Neural cell (in vitro differentiated cells): ENCODE measurements around the gene PTK7. TPM values are rescaled to one million over a fixed set of nuclear protein-coding genes. Genes with fewer than 3 reads are reported as not detected.

Experiments used
- H2AFZ ChIP-seq: fragments of 200-600, 300-800 bp; sonication (generic), shearing (Covaris generic); 2 replicates; pipeline ENCODE4 v1.6.0; 2014; ENCODE audit warnings: low read depth, mild to moderate bottlenecking, antibody characterized with exemption, low read length, moderate library complexity
- H3F3A ChIP-seq: fragments of 200-600 bp; shearing (Covaris generic); 2 replicates; pipeline ENCODE4 v1.6.1; 2016; ENCODE audit warnings: mild to moderate bottlenecking, moderate library complexity, mixed read lengths, antibody characterized with exemption, low read length; ENCODE audit not compliant: insufficient read depth, poor library complexity, severe bottlenecking
- H3K27ac ChIP-seq: fragments of 200-600, 300-800 bp; sonication (generic), shearing (Covaris generic); 2 replicates; pipeline ENCODE4 v1.5.1; 2014; ENCODE audit warnings: mild to moderate bottlenecking, low read length, moderate library complexity
- H3K27me3 ChIP-seq: fragments of 300-800, 200-600 bp; sonication (generic), shearing (Covaris generic); 2 replicates; pipeline ENCODE4 v1.6.0; 2014; ENCODE audit warnings: mild to moderate bottlenecking, low read depth, low read length, moderate library complexity; ENCODE audit not compliant: insufficient read depth
- H3K36me3 ChIP-seq: fragments of 300-800, 200-600 bp; sonication (generic), shearing (Covaris generic); 2 replicates; pipeline ENCODE4 v1.5.1; 2014; ENCODE audit warnings: mild to moderate bottlenecking, antibody characterized with exemption, low read length, moderate library complexity; ENCODE audit not compliant: insufficient read depth
- H3K4me2 ChIP-seq: fragments of 300-800, 200-600 bp; sonication (generic), shearing (Covaris generic); 2 replicates; pipeline ENCODE4 v1.6.0; 2014; ENCODE audit warnings: mild to moderate bottlenecking, low read length
- H3K4me3 ChIP-seq: fragments of 300-800, 200-600 bp; sonication (generic), shearing (Covaris generic); 2 replicates; pipeline ENCODE4 v1.5.1; 2014; ENCODE audit warnings: mild to moderate bottlenecking, low read length, moderate library complexity
- H3K79me2 ChIP-seq: fragments of 200-600 bp; shearing (Covaris generic); replicated peaks from 2 replicates; pipeline ENCODE4 v1.6.0; 2014; ENCODE audit warnings: mild to moderate bottlenecking, low read length, moderate library complexity; ENCODE audit not compliant: insufficient read depth
- H3K9ac ChIP-seq: fragments of 300-800, 200-600 bp; sonication (generic), shearing (Covaris generic); 2 replicates; pipeline ENCODE4 v1.6.1; 2016; ENCODE audit warnings: mild to moderate bottlenecking, low read length, mixed read lengths
- H3K9me2 ChIP-seq: fragments of 200-600 bp; shearing (Covaris generic); 2 replicates; pipeline ENCODE4 v1.6.1; 2016; ENCODE audit warnings: mild to moderate bottlenecking, low read length, mixed read lengths; ENCODE audit not compliant: insufficient read depth
- H3K9me3 ChIP-seq: fragments of 200-600, 300-800 bp; sonication (generic), shearing (Covaris generic); 2 replicates; pipeline ENCODE4 v1.6.1; 2016; ENCODE audit warnings: mild to moderate bottlenecking, mixed run types, low read length, moderate library complexity, mixed read lengths
- H4K20me1 ChIP-seq: fragments of 200-600 bp; shearing (Covaris generic); 2 replicates; pipeline ENCODE4 v1.6.1; 2016; ENCODE audit warnings: mild to moderate bottlenecking, mixed run types; ENCODE audit not compliant: insufficient read depth
- EP300 ChIP-seq: fragments of 450-650 bp; conservative IDR thresholded peaks from 2 replicates; pipeline ENCODE4 v1.6.1; 2014; ENCODE audit warnings: antibody characterized with exemption, mild to moderate bottlenecking, moderate library complexity; ENCODE audit not compliant: poor library complexity, severe bottlenecking
- EZH2 ChIP-seq: fragments of 200-600, 300-800 bp; shearing (Covaris generic), sonication (generic); IDR thresholded peaks from 2 replicates; pipeline ENCODE4 v1.6.1; 2014; ENCODE audit warnings: antibody characterized with exemption, low read length, borderline replicate concordance, mild to moderate bottlenecking; ENCODE audit not compliant: insufficient read depth, poor library complexity, severe bottlenecking
- MXI1 ChIP-seq: fragments of 450-650 bp; conservative IDR thresholded peaks from 2 replicates; pipeline ENCODE4 v1.6.1; 2014; ENCODE audit warnings: antibody characterized with exemption, mild to moderate bottlenecking; ENCODE audit not compliant: poor library complexity, severe bottlenecking
- POLR2AphosphoS5 ChIP-seq: IDR thresholded peaks from 2 replicates; pipeline ENCODE4 v1.6.1; 2012
- RAD21 ChIP-seq: fragments of 450-650 bp; conservative IDR thresholded peaks from 2 replicates; pipeline ENCODE4 v1.6.1; 2014; ENCODE audit warnings: antibody characterized with exemption, mild to moderate bottlenecking, moderate library complexity
- SMC3 ChIP-seq: fragments of 450-650 bp; conservative IDR thresholded peaks from 2 replicates; pipeline ENCODE4 v1.6.1; 2014; ENCODE audit warnings: antibody characterized with exemption, mild to moderate bottlenecking, moderate library complexity; ENCODE audit not compliant: poor library complexity
- TAF1 ChIP-seq: IDR thresholded peaks from 2 replicates; pipeline ENCODE4 v1.6.1; 2012; ENCODE audit warnings: low read depth
- polyA plus RNA-seq: library from polyadenylated mRNA; depleted of rRNA; stranded (reverse); fragments of >200 nt; gene quantifications from 2 replicates; pipeline ENCODE4 v1.2.3, GENCODE V29; 2014
- TF ChIP-seq, protein P1 (sequence below): fragments of 450-650 bp; IDR thresholded peaks from 2 replicates; pipeline ENCODE4 v1.5.1; 2014; ENCODE audit warnings: antibody characterized with exemption, mild to moderate bottlenecking, moderate library complexity; ENCODE audit not compliant: poor library complexity, severe bottlenecking
- TF ChIP-seq, protein P2 (sequence below): IDR thresholded peaks from 2 replicates; pipeline ENCODE4 v1.6.1; 2012; ENCODE audit warnings: borderline replicate concordance

PTK7 gene
- polyA plus RNA-seq, 1 donor from 2014 or later = 32.5 TPM

DNA sequence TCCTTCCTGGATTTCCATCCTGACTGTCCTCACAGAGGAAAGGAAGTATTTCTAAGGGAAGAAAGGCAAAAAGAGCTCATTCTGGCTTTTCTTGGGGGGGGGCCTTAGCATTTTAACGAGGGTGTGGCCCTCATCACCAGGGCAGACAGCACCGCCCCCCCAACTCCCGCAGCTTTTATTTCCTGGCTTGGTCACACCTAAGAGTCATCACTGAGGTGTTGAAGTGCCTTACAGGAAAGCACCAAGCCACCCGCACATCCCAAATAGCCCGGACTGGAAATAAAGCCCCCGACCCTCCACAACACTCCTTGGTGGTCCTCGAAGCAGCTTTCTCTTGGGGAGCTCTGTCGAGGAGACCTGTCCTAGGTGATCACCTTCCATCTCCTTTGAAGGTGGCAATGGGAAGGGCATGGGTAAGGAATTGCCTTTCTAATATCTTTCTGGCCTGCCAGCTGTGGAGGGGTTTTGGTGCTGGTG lies 1.3 kb downstream of the PTK7 start:
- H3K4me3 ChIP-seq = peak overlapping the region; percentile 98
- H3K9me2 ChIP-seq = no peaks in the 10 kb centered on the region
- peak overlapping the region; percentile 81 for H3K27ac ChIP-seq
- H3K79me2 ChIP-seq = peaks cover 31% of the 10 kb centered on the region
- TF ChIP-seq TAF1 (no peak), EZH2 (no peak), RAD21 (no peak), EP300 (no peak), POLR2AphosphoS5 (no peak), SMC3 (no peak), MXI1 (no peak)
- TF ChIP-seq, protein P1, sequence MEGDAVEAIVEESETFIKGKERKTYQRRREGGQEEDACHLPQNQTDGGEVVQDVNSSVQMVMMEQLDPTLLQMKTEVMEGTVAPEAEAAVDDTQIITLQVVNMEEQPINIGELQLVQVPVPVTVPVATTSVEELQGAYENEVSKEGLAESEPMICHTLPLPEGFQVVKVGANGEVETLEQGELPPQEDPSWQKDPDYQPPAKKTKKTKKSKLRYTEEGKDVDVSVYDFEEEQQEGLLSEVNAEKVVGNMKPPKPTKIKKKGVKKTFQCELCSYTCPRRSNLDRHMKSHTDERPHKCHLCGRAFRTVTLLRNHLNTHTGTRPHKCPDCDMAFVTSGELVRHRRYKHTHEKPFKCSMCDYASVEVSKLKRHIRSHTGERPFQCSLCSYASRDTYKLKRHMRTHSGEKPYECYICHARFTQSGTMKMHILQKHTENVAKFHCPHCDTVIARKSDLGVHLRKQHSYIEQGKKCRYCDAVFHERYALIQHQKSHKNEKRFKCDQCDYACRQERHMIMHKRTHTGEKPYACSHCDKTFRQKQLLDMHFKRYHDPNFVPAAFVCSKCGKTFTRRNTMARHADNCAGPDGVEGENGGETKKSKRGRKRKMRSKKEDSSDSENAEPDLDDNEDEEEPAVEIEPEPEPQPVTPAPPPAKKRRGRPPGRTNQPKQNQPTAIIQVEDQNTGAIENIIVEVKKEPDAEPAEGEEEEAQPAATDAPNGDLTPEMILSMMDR = no peak
- TF ChIP-seq, protein P2, sequence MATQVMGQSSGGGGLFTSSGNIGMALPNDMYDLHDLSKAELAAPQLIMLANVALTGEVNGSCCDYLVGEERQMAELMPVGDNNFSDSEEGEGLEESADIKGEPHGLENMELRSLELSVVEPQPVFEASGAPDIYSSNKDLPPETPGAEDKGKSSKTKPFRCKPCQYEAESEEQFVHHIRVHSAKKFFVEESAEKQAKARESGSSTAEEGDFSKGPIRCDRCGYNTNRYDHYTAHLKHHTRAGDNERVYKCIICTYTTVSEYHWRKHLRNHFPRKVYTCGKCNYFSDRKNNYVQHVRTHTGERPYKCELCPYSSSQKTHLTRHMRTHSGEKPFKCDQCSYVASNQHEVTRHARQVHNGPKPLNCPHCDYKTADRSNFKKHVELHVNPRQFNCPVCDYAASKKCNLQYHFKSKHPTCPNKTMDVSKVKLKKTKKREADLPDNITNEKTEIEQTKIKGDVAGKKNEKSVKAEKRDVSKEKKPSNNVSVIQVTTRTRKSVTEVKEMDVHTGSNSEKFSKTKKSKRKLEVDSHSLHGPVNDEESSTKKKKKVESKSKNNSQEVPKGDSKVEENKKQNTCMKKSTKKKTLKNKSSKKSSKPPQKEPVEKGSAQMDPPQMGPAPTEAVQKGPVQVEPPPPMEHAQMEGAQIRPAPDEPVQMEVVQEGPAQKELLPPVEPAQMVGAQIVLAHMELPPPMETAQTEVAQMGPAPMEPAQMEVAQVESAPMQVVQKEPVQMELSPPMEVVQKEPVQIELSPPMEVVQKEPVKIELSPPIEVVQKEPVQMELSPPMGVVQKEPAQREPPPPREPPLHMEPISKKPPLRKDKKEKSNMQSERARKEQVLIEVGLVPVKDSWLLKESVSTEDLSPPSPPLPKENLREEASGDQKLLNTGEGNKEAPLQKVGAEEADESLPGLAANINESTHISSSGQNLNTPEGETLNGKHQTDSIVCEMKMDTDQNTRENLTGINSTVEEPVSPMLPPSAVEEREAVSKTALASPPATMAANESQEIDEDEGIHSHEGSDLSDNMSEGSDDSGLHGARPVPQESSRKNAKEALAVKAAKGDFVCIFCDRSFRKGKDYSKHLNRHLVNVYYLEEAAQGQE = no peak
- no peaks in the 10 kb centered on the region for H3F3A ChIP-seq
- no peaks in the 10 kb centered on the region for H3K9me3 ChIP-seq
- no peaks in the 10 kb centered on the region for H3K36me3 ChIP-seq
- H2AFZ ChIP-seq = peak overlapping the region; percentile 62
- peak overlapping the region; percentile 87 for H3K9ac ChIP-seq
- H4K20me1 ChIP-seq = no peaks in the 10 kb centered on the region
- no peaks in the 10 kb centered on the region for H3K27me3 ChIP-seq
- H3K4me2 ChIP-seq = peak overlapping the region; percentile 77

DNA sequence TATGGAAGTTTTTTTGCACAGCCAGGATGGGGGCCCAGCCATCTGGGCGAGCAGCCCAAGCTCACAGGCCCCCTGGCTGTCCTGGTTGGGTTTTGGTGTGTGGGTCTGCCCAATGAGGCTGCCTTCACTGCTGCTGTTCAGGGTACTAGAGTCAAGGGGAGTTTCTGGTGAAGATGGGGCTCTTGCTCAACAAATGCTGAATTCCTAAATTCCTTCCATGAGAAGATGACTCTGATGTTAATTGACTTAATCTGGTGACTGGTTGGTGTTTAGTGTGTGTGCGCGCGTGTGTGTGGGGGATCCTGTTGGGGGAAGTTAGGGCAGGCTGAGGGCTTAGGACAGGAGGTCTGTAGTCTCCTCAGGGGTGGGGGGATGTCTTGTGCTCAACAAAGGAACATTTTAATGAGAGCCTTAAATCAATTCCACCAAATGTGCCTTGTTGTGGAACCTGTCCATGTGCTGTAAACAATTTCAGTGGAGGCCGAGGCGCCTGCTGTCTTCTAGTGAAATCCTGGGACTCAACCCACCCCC lies 1.9 kb downstream of the PTK7 start:
- H3K9ac ChIP-seq = peak overlapping the region; percentile 87
- no peaks in the 10 kb centered on the region for H3F3A ChIP-seq
- no peak overlapping the region for H2AFZ ChIP-seq

More for the DNA sequence above, 1.9 kb downstream of the PTK7 start:
- Histone ChIP-seq H3K79me2 (peaks cover 31% of the 10 kb centered on the region), H3K27ac (no peak overlapping the region), H3K36me3 (no peaks in the 10 kb centered on the region), H3K27me3 (no peaks in the 10 kb centered on the region), H3K9me3 (no peaks in the 10 kb centered on the region), H4K20me1 (no peaks in the 10 kb centered on the region), H3K9me2 (no peaks in the 10 kb centered on the region), H3K4me2 (peak overlapping the region; percentile 77), H3K4me3 (peak overlapping the region; percentile 98)
- TF ChIP-seq SMC3 (no peak), POLR2AphosphoS5 (no peak), TAF1 (no peak), RAD21 (no peak), MXI1 (no peak), EZH2 (no peak), EP300 (no peak)
- TF ChIP-seq, protein P1 = no peak
- TF ChIP-seq, protein P2 = no peak
